ENCODE measurements around the gene RNU5D-1.

The RNU5D-1 gene

GRCh38 chr1:44695671-44696070 lies 35.3 kb downstream of the RNU5D-1 start:
- H4K20me1 ChIP-seq (ENCODE audit: insufficient read depth), result no peaks in the 10 kb centered on the region
- H3K36me3 ChIP-seq (ENCODE audit: insufficient read depth), result no peaks in the 10 kb centered on the region
- no peak overlapping the region for H3K27ac ChIP-seq
- H3K9ac ChIP-seq, result no peak overlapping the region
- H2AFZ ChIP-seq (ENCODE audit: low read depth), result no peak overlapping the region
- no peak overlapping the region for H3K4me3 ChIP-seq (IDR thresholded peaks at IDR 0.05; ENCODE audit: insufficient read depth, low read depth, low read length)
- no peaks in the 10 kb centered on the region for H3K27me3 ChIP-seq (ENCODE audit: insufficient read depth, low read depth)
- H3K79me2 ChIP-seq (ENCODE audit: insufficient read depth, low read depth), result no peaks in the 10 kb centered on the region
- TF ChIP-seq CTCF (conservative IDR thresholded peaks at IDR 0.05; ENCODE audit: low read depth, low read length), result no peak
- no peak overlapping the region for H3K4me2 ChIP-seq
- H3K4me1 ChIP-seq (ENCODE audit: low read depth, poor library complexity, severe bottlenecking), result peaks cover 7% of the 10 kb centered on the region

DNA sequence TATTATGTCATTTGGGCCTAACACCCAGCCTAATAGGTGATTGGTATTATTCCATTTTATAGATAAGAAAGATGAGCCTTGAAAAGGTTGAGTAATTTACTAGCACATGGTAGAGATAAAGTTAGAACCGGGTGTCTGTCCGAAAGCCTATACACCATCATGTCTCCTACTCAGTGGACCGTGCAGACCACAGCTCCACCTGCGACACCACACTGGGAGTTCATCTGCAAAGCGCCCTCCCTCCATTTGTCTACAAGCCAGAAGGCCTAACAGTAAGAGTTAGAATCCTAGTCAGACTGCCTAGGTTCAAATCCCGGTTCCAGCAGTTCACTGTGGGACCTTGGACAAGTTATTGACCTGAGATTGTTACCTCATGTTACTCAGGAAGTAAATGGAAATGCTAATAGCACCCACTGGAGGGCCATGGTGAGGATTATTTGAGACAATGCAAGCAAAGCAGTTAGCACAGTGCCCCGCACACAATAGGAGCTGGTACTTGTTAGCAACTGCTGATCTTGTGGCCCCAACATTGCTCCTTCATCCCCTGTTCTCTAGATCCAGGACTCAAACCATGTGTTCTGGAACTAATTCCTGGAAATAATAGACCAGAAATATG lies 36.0 kb downstream of the RNU5D-1 start:
- Histone ChIP-seq H3K9ac (no peak overlapping the region), H3K27ac (no peak overlapping the region), H3K27me3 (ENCODE audit: insufficient read depth, low read depth) (no peaks in the 10 kb centered on the region), H3K4me3 (IDR thresholded peaks at IDR 0.05; ENCODE audit: insufficient read depth, low read depth, low read length) (no peak overlapping the region), H3K79me2 (ENCODE audit: insufficient read depth, low read depth) (no peaks in the 10 kb centered on the region), H4K20me1 (ENCODE audit: insufficient read depth) (no peaks in the 10 kb centered on the region), H3K4me2 (no peak overlapping the region), H3K36me3 (ENCODE audit: insufficient read depth) (no peaks in the 10 kb centered on the region), H3K4me1 (ENCODE audit: low read depth, poor library complexity, severe bottlenecking) (peaks cover 7% of the 10 kb centered on the region), H2AFZ (ENCODE audit: low read depth) (no peak overlapping the region)
- no peak for TF ChIP-seq CTCF (conservative IDR thresholded peaks at IDR 0.05; ENCODE audit: low read depth, low read length)

GRCh38 chr1:44693900-44694299 lies 37.1 kb downstream of the RNU5D-1 start:
- Histone ChIP-seq H3K36me3 (ENCODE audit: insufficient read depth) (no peaks in the 10 kb centered on the region), H3K4me3 (IDR thresholded peaks at IDR 0.05; ENCODE audit: insufficient read depth, low read depth, low read length) (no peak overlapping the region), H3K4me2 (no peak overlapping the region), H3K79me2 (ENCODE audit: insufficient read depth, low read depth) (no peaks in the 10 kb centered on the region), H3K4me1 (ENCODE audit: low read depth, poor library complexity, severe bottlenecking) (peaks cover 7% of the 10 kb centered on the region), H4K20me1 (ENCODE audit: insufficient read depth) (no peaks in the 10 kb centered on the region), H3K27ac (no peak overlapping the region), H3K9ac (no peak overlapping the region), H2AFZ (ENCODE audit: low read depth) (no peak overlapping the region), H3K27me3 (ENCODE audit: insufficient read depth, low read depth) (no peaks in the 10 kb centered on the region)
- TF ChIP-seq CTCF (conservative IDR thresholded peaks at IDR 0.05; ENCODE audit: low read depth, low read length), result no peak

DNA sequence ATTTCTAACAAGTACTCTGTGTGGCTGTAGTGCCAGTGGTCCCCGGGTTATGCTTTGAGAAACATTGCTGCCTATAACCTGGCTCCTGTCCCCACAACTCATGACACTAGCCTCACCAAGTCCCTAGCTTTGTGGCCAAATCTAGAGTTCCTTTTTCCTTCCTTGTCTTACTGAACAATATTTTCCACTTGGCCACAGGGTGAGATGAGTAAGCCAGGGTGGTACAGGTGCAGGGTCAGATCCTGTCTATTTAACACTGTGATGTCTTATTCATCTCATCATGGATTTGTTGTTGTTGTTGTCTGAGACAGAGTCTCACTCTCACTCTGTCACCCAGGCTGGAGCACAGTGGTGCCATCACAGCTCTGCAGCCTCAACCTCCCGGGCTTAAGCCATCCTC lies 37.8 kb downstream of the RNU5D-1 start:
- no peaks in the 10 kb centered on the region for H3K36me3 ChIP-seq (ENCODE audit: insufficient read depth)
- no peak overlapping the region for H3K27ac ChIP-seq
- no peak overlapping the region for H3K4me2 ChIP-seq
- no peak overlapping the region for H3K9ac ChIP-seq
- no peaks in the 10 kb centered on the region for H4K20me1 ChIP-seq (ENCODE audit: insufficient read depth)
- no peak overlapping the region for H2AFZ ChIP-seq (ENCODE audit: low read depth)
- peaks cover 7% of the 10 kb centered on the region for H3K4me1 ChIP-seq (ENCODE audit: low read depth, poor library complexity, severe bottlenecking)
- no peak for TF ChIP-seq CTCF (conservative IDR thresholded peaks at IDR 0.05; ENCODE audit: low read depth, low read length)
- no peaks in the 10 kb centered on the region for H3K79me2 ChIP-seq (ENCODE audit: insufficient read depth, low read depth)
- no peak overlapping the region for H3K4me3 ChIP-seq (IDR thresholded peaks at IDR 0.05; ENCODE audit: insufficient read depth, low read depth, low read length)
- H3K27me3 ChIP-seq (ENCODE audit: insufficient read depth, low read depth), result no peaks in the 10 kb centered on the region
